Endometrium (tissue), 2 donors: Measurements from ENCODE around the gene DOC2A.
"Not testable (repeated sequence)": the region's sequence is repeated elsewhere in the genome, so short reads cannot be mapped to it uniquely, and the experiment has no call there.

ENCODE experiments used
- FAIRE-seq: peaks from 2 replicates; lab custom pipeline; 2012; peaks lifted over from hg19 to GRCh38; lab: Jason Lieb, UNC
- donor health status: control.
- donor health status: control.

Gene DOC2A

DNA sequence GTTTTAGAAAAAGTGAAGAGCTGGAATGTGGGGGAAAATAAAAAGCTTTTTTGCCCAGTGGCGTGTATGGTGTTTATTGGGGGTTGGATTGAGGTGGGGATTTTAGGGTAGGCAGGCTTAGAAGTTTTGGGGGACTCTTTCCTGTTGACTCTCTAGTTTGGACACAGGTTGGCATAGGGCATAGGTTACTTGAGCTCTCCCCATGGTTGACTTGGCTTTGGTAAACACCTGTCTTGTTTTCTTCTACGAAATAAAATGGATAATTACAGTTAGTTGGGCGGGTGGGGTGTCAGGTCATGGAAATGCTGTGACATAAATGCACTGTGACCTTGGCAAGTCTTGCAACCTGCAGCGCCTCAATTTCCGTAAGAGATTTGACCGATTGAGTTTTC is 37.8 kb downstream of the DOC2A start:
- FAIRE-seq, result no peak

DNA sequence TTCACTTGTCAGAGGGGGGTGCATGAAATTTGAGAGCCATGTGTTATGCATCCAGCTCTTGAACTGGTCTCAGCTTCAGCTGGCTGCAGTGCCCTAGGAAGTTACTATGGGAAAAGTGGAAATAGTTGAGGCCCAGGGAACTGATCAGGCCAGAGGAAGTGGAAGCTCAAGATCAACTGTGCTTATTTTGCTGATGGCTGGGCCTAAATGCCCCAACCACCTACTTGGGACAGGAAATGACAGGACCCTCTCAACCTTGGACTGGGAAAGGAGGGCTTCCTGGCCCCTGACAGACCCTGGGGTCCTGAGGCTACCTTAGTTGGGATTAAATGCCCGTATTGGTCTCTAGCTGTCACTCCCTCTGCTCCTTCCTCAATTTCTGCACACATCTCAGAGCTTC is 38.3 kb downstream of the DOC2A start:
- no peak for FAIRE-seq

DNA sequence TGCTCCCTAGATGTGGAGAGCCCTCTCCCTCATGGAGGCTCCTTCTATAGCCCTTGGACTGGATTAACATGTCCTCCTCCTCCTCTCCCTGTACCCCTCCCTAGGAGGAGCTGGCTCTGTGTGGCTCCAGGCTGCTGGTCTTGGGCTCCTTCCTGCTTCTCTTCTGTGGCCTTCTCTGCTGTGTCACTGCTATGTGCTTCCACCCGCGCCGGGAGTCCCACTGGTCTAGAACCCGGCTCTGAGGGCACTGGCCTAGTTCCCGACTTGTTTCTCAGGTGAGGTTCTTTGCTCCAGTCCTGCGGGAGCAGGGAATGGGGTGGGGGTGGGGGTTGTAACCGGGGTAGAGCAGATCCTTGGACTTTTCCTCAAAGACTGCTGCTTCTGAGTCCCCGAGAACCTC is 39.5 kb downstream of the DOC2A start:
- FAIRE-seq, result no peak

DNA sequence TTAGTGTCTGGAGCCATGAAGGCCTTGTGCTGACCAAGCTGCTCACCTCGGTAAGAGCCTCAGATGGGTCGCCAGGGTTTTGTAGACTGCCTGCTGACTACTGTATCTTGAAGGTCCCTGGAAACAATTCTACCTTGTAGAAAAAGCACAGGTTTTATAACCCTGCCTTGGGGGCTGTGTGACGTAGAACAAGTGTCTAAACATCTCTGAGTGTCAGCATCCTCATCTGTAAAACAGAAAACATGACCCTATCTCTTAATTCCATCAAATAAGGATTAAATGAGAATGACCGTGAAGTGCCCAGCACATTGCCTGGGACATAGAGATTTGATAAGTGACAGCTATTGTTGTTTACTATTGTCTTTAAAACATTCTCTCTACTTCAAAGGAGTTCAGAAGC is 42.6 kb downstream of the DOC2A start:
- FAIRE-seq, result no peak

DNA sequence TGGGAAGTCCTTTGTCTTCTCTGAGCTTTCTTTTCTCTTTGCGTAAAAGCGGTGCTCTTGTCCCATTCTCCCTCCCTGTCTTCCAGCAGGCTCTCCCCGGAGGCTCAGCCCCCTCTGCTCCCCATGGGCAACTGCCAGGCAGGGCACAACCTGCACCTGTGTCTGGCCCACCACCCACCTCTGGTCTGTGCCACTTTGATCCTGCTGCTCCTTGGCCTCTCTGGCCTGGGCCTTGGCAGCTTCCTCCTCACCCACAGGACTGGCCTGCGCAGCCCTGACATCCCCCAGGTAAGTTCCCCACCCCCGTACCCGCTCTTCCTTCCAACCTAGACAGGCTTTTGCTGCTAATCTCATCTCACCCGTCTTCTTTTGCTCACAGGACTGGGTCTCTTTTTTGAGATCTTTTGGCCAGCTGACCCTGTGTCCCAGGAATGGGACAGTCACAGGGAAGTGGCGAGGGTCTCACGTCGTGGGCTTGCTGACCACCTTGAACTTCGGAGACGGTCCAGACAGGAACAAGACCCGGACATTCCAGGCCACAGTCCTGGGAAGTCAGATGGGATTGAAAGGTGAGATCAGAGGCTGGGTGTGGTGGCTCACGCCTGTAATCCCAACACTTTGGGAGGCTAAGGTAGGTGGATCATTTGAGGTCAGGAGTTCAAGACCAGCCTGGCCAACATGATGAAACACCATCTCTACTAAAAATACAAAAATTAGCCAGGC is 47.6 kb downstream of the DOC2A start:
- no peak for FAIRE-seq

DNA sequence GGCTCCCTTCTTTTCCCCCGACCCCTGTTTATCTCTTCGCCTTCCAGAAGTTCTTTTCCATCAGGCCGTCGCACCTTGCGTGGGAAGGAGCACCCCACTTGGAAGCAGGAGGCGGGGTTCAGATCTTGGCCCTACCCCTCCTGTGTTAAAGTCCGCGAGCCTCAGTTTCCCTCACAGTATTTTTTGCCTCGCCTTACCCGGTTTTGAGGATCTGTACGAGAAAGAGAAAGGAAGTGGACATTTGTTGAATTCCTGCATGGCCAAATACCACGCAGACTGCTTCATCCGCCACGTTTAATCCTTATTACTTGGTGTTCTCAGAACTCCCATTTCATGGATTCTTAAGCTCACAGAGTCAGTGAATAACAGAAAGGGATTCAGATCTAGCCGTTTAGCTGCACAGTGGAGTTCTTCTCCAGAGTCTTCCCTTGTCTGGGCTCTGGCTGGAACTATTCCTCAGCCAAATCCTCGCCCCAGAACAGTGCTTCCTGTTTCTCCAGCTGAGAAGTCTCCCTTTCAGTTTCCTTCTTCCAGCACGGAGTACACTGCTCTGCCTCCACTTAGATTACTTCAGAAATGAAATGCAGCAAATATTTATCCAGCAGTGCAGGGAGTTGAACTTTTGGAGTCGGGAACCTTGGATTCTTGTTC is 48.4 kb downstream of the DOC2A start:
- FAIRE-seq, result no peak

DNA sequence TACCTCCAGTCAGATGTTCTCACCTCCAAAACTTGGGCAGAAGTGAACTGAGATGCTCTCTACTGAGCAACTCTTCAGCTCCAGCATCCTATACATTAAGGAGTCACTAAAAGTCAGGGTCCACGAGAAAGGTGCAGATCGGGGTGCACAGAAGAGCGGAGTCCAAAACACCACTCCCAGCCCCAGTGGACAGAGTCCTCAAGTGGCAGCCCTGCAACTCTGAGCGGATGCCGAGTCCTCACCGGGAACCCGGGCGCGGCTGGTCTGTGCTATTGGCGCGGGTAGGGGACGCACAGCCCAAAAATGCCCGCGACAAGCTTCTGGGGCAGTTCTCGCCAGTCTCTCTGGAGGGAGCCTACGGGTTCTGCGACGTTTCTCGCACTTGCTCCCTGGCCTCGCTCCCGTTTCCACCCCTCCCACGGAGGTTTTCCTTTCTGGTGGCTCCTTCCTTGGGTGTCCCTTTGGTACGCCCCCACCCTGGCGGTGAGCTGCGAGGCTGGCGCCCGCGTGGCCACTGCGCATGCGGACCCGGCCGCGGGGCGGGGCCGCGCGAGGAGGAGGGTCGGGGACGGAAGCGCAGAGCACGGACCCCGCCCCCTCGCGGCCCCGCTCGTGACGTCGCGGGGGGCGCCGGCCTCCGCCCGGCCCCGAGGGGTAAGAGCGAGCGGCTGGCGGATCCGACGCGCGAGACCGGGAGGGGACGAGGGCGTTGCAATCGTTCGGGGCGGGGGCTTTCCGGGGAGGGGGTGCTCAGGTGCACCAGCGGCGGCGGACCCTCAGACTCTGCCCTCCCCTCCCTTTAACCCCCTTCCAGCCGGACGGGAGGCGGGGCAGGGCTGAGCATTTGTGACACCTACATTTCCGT is 49.1 kb downstream of the DOC2A start, which contains the start of gene TMEM219:
Gene TMEM219, plus strand, starts transcription at position 601 of the 865 bp plus-strand sequence. CDS start 1,065 bp downstream, outside the sequence.
- no peak for FAIRE-seq

DNA sequence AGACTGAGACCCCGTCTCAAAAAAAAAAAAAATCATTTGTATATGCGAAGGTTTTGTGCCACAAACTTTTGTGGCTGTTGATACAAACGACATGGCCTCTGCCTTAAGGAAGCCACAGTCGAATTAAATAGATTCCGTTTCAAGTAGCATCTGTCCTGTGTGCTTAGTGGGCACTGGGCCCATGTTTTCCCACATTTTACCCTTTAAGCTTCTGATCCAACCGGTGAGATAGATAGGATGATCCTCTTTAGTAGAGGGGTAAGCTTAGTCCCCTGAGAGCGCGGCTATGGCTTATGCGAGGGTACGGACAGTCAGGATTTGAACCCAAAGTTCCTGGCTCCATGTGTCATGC is 49.7 kb downstream of the DOC2A start:
- FAIRE-seq, result no peak

DNA sequence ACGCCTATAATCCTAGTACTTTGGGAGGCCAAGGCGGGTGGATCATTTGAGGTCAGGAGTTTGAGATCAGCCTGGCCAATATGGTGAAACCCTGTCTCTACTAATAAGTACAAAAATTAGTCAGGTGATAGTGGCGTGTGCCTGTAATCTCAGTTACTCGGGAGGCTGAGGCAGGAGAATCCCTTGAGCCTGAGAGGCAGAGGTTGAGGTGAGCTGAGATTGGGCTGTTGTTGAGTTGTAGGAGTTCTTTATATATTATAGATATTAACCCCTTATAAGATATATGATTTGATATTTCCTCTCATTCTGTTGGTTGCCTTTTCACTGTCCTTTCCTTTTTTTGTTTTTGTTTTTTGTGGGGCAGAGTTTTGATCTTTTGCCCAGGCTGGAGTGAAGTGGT is 51.0 kb downstream of the DOC2A start:
- FAIRE-seq, result not testable (repeated sequence)

DNA sequence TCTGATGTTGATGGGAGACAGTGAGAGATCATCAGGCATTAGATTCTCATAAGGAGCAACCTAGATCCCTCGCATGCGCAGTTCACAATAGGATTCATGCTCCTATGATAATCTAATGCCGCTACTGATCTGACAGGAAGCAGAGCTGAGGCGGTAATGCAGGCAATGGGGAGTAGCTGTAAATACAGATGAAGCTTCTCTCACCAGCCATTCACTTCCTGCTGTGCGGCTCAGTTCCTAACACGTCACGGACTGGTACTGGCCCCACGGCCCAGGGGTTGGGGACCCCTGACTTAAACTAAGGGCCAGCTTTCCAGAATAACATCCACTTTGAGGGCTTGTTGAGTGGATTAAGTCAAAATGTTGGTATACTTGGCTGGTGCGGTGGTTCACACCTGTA is 51.5 kb downstream of the DOC2A start:
- no peak for FAIRE-seq

DNA sequence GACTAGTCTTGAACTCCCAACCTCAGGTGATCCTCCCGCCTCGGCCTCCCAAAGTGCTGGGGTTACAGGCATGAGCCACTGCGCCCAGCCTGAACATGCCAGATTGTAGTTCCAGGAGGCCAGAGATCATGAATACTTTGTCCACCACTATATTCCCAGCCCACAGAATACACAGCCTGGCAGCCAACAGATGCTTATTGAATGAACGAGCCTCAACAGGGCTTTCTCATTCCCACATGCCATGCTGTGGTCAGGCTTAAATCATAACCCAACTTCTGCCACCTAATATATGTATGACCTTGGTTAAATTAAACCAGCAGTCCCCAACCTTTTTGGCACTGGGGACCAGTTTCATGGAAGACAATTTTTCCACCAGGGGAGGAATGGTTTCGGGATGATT is 52.1 kb downstream of the DOC2A start:
- no peak for FAIRE-seq
